G401 (cell line): ENCODE results near the gene CNP. TPM values are rescaled to one million over a fixed set of nuclear protein-coding genes. Genes with fewer than 3 reads are reported as not detected.
A peak's percentile ranks its signal among the peaks of the same experiment; 100 is the strongest.

Experiments used
- DNase-seq: peaks from one replicate; pipeline ENCODE4 v3.0.0-alpha.2; 2015; ENCODE audit warnings: low spot score
- in situ Hi-C: cut with HindIII; loops from 2 replicates; pipeline ENCODE4 v1.10.0; 2016; ENCODE audit warnings: low sequenced_read_pairs, mixed read lengths
- total RNA-seq: library from RNA; depleted of rRNA; stranded (reverse); fragments of >200 nt; shearing (Covaris generic); gene quantifications from 2 replicates; pipeline ENCODE4 v1.2.3, GENCODE V29; 2014

The CNP gene
- total RNA-seq, 1 experiment from 2014 or later, result 76.7 TPM

GRCh38 chr17:41939044-41939692 lies 27.4 kb upstream of the CNP start:
- no peak for DNase-seq
- in situ Hi-C loops, result no loop called here

GRCh38 chr17:41939693-41940090 lies 26.9 kb upstream of the CNP start:
- in situ Hi-C loops, result no loop called here
- DNase-seq, result no peak

- DNase-seq, result no peak
- in situ Hi-C loops, result no loop called here
These were observed 25.4 kb upstream of the CNP start for GRCh38 chr17:41941168-41941567.

- in situ Hi-C loops, result no loop called here
These were observed 23.8 kb upstream of the CNP start for GRCh38 chr17:41942626-41943373.

GRCh38 chr17:41943492-41943891 lies 23.1 kb upstream of the CNP start:
- DNase-seq, result no peak
- in situ Hi-C loops, result no loop called here

More at GRCh38 chr17:41942626-41943373, 23.8 kb upstream of the CNP start:
- no peak for DNase-seq

GRCh38 chr17:41944943-41945342 lies 21.7 kb upstream of the CNP start:
- in situ Hi-C loops, result no loop called here
- DNase-seq, result no peak

- in situ Hi-C loops, result no loop called here
- DNase-seq, result no peak
These were observed 17.7 kb upstream of the CNP start for GRCh38 chr17:41948762-41949460.

- no peak for DNase-seq
- in situ Hi-C loops, result loop anchor here (10.0 kb wide), 2 partner anchors 152 to 232 kb away; no protein-coding TSS in a partner anchor
These were observed 10.1 kb upstream of the CNP start for GRCh38 chr17:41956522-41956921.

GRCh38 chr17:41957031-41957868 lies 9.3 kb upstream of the CNP start:
- in situ Hi-C loops, result loop anchor here (10.0 kb wide), 2 partner anchors 152 to 232 kb away; no protein-coding TSS in a partner anchor
- DNase-seq, result no peak

GRCh38 chr17:41957869-41958439 lies 8.6 kb upstream of the CNP start:
- no peak for DNase-seq
- in situ Hi-C loops, result loop anchor here (10.0 kb wide), 2 partner anchors 153 to 233 kb away; no protein-coding TSS in a partner anchor

- in situ Hi-C loops, result loop anchor here (10.0 kb wide), 2 partner anchors 154 to 234 kb away; no protein-coding TSS in a partner anchor
These were observed 7.6 kb upstream of the CNP start for GRCh38 chr17:41959030-41959335.

GRCh38 chr17:41959336-41960095 lies 7.1 kb upstream of the CNP start:
- peak; percentile 41 for DNase-seq
- in situ Hi-C loops, result loop anchor here (10.0 kb wide), 2 partner anchors 155 to 235 kb away; no protein-coding TSS in a partner anchor

More at GRCh38 chr17:41959030-41959335, 7.6 kb upstream of the CNP start:
- DNase-seq, result no peak

- in situ Hi-C loops, result no loop called here
- no peak for DNase-seq
These were observed 4.5 kb upstream of the CNP start for GRCh38 chr17:41962111-41962510.

GRCh38 chr17:41962768-41963434 lies 3.7 kb upstream of the CNP start:
- peak; percentile 81 for DNase-seq
- in situ Hi-C loops, result no loop called here

- peak; percentile 83 for DNase-seq
- in situ Hi-C loops, result no loop called here
These were observed 717 bp upstream of the CNP start for GRCh38 chr17:41965694-41966462.

- DNase-seq, result peak; percentile 35
- in situ Hi-C loops, result no loop called here
These were observed 736 bp downstream of the CNP start for GRCh38 chr17:41967141-41967920.
